HFFc6 (cell line): ENCODE data around the gene SH3TC1. TPM values are rescaled to one million over a fixed set of nuclear protein-coding genes. Genes with fewer than 3 reads are reported as not detected.

Source experiments
- DNase-seq: peaks from one replicate; pipeline ENCODE4 v3.0.0-alpha.2; 2018
- H3K27ac Mint-ChIP-seq: 2 replicates; pipeline ENCODE4 v1.8.0; 2020; ENCODE audit warnings: mild to moderate bottlenecking, mixed read lengths
- H3K27me3 Mint-ChIP-seq: 2 replicates; pipeline ENCODE4 v1.8.0; 2021; ENCODE audit warnings: mild to moderate bottlenecking, moderate library complexity, mixed read lengths; ENCODE audit not compliant: insufficient read depth
- H3K36me3 Mint-ChIP-seq: 2 replicates; pipeline ENCODE4 v1.8.0; 2021; ENCODE audit warnings: low read depth, mixed read lengths
- H3K4me1 Mint-ChIP-seq: 2 replicates; pipeline ENCODE4 v1.8.0; 2020; ENCODE audit warnings: low read depth, mixed read lengths
- H3K4me3 Mint-ChIP-seq: 2 replicates; pipeline ENCODE4 v1.8.0; 2020; ENCODE audit warnings: mild to moderate bottlenecking, moderate library complexity, mixed read lengths
- H3K9me3 Mint-ChIP-seq: 2 replicates; pipeline ENCODE4 v1.8.0; 2020; ENCODE audit warnings: mild to moderate bottlenecking, mixed read lengths
- CTCF ChIP-seq: fragments of 200-600 bp; sonication (generic); IDR thresholded peaks from 2 replicates; pipeline ENCODE4 v1.5.0; 2021; ENCODE audit warnings: antibody characterized with exemption, mild to moderate bottlenecking
- total RNA-seq, 6 experiments: library from RNA; stranded (reverse); fragmentation: NEBNext Ultra II Directional; extraction: Animal tissue kit (Norgen Biotek cat#: 25700); gene quantifications; 2 replicates in 1 of 6; 3 replicates in 5 of 6; pipeline ENCODE4 v1.2.3, GENCODE V29; 2021

The SH3TC1 gene
- total RNA-seq, 6 experiments from 2014 or later: 0.34 to 1.4 (median 0.86) TPM

- no peak for DNase-seq
- Mint-ChIP-seq H3K27me3 (peaks cover 35% of the 10 kb centered on the region), H3K9me3 (no peaks in the 10 kb centered on the region), H3K4me1 (no peaks in the 10 kb centered on the region), H3K4me3 (no peak overlapping the region), H3K36me3 (no peaks in the 10 kb centered on the region), H3K27ac (no peak overlapping the region)
- TF ChIP-seq CTCF: no peak
Observed at GRCh38 chr4:8152865-8153257, 46.2 kb upstream of the SH3TC1 start.

GRCh38 chr4:8153441-8153840 lies 45.6 kb upstream of the SH3TC1 start:
- no peak for DNase-seq
- H3K36me3 Mint-ChIP-seq: no peaks in the 10 kb centered on the region
- TF ChIP-seq CTCF: no peak

GRCh38 chr4:8155048-8155447 lies 44.0 kb upstream of the SH3TC1 start:
- no peak overlapping the region for H3K27ac Mint-ChIP-seq
- H3K4me1 Mint-ChIP-seq: peaks cover 10% of the 10 kb centered on the region
- TF ChIP-seq CTCF: no peak
- no peaks in the 10 kb centered on the region for H3K9me3 Mint-ChIP-seq
- no peak overlapping the region for H3K4me3 Mint-ChIP-seq
- DNase-seq: peak; percentile 46
- peaks cover 18% of the 10 kb centered on the region for H3K27me3 Mint-ChIP-seq
- H3K36me3 Mint-ChIP-seq: no peaks in the 10 kb centered on the region

More at GRCh38 chr4:8153441-8153840, 45.6 kb upstream of the SH3TC1 start:
- Mint-ChIP-seq H3K27me3 (peaks cover 30% of the 10 kb centered on the region), H3K9me3 (no peaks in the 10 kb centered on the region), H3K27ac (no peak overlapping the region), H3K4me3 (no peak overlapping the region), H3K4me1 (no peaks in the 10 kb centered on the region)

- no peak overlapping the region for H3K4me3 Mint-ChIP-seq
- H3K27me3 Mint-ChIP-seq: peaks cover 12% of the 10 kb centered on the region
- H3K9me3 Mint-ChIP-seq: no peaks in the 10 kb centered on the region
- H3K4me1 Mint-ChIP-seq: peaks cover 10% of the 10 kb centered on the region
- no peak for DNase-seq
- no peaks in the 10 kb centered on the region for H3K36me3 Mint-ChIP-seq
- 0 out of 2 replicates have a peak, but pooled peaks have one; percentile 18 for TF ChIP-seq CTCF
- H3K27ac Mint-ChIP-seq: no peak overlapping the region
Observed at GRCh38 chr4:8155660-8156421, 43.2 kb upstream of the SH3TC1 start.

GRCh38 chr4:8156617-8157016 lies 42.5 kb upstream of the SH3TC1 start:
- Mint-ChIP-seq H3K27ac (no peak overlapping the region), H3K27me3 (peaks cover 17% of the 10 kb centered on the region), H3K9me3 (no peaks in the 10 kb centered on the region), H3K36me3 (no peaks in the 10 kb centered on the region), H3K4me1 (peaks cover 10% of the 10 kb centered on the region), H3K4me3 (no peak overlapping the region)
- TF ChIP-seq CTCF: no peak
- DNase-seq: no peak
